Astrocyte of the cerebellum (primary cell): Measurements from ENCODE around the gene AGBL4.

Source experiments
- DNase-seq: peaks from one replicate; pipeline ENCODE4 v3.0.0-alpha.2; 2011; ENCODE audit warnings: low read depth
- H3K4me3 ChIP-seq: 2 replicates; pipeline ENCODE4 v1.5.1; 2011; ENCODE audit warnings: mild to moderate bottlenecking, low read depth, low read length, moderate library complexity
- in situ Hi-C: cut with HindIII; loops from 2 replicates; pipeline ENCODE4 v1.10.0; 2017; ENCODE audit warnings: low sequenced_read_pairs
- TF ChIP-seq, protein P1 (sequence below): IDR thresholded peaks from 2 replicates; pipeline ENCODE4 v1.5.1; 2012; ENCODE audit warnings: low read length, low read depth, moderate library complexity, mild to moderate bottlenecking; ENCODE audit errors: missing control alignments

AGBL4 gene

DNA sequence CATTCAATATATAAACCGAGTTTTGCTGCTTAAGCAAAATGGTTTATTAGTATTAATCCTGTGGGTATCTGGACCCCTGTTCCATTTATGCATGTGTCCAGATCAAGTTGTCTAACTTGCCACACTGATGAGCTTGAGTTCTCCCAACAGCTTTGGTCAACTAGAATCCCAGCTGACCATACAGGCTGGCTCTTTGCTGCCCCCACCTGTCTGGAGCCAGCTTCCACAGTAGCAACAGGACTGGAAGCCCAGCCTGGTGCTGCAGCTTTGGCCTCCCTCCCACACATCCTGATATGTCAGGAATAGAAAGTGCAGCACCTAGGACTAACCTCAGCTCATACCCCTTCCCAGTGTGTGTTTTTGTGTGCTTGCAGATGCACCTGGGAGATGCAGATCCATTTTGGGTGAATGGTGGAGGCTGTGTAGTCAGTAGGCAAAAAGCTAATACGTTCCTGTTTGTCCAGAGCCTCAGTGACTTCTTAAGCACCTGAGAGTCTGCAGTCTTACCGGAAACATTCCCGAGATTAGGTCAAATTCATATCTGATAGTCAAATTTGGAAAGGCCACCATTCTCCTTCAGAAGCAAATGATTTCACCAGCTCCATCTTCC is 1206.1 kb downstream of the AGBL4 start:
- TF ChIP-seq, protein P1, sequence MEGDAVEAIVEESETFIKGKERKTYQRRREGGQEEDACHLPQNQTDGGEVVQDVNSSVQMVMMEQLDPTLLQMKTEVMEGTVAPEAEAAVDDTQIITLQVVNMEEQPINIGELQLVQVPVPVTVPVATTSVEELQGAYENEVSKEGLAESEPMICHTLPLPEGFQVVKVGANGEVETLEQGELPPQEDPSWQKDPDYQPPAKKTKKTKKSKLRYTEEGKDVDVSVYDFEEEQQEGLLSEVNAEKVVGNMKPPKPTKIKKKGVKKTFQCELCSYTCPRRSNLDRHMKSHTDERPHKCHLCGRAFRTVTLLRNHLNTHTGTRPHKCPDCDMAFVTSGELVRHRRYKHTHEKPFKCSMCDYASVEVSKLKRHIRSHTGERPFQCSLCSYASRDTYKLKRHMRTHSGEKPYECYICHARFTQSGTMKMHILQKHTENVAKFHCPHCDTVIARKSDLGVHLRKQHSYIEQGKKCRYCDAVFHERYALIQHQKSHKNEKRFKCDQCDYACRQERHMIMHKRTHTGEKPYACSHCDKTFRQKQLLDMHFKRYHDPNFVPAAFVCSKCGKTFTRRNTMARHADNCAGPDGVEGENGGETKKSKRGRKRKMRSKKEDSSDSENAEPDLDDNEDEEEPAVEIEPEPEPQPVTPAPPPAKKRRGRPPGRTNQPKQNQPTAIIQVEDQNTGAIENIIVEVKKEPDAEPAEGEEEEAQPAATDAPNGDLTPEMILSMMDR = peak; percentile 97
- in situ Hi-C loops = no loop called here
- peak; percentile 34 for DNase-seq

GRCh38 chr1:48810740-48811139 is 1213.0 kb downstream of the AGBL4 start:
- DNase-seq = no peak
- in situ Hi-C loops = no loop called here
- TF ChIP-seq, protein P1 = no peak
- no peak overlapping the region for H3K4me3 ChIP-seq

More for the DNA sequence above, 1206.1 kb downstream of the AGBL4 start:
- no peak overlapping the region for H3K4me3 ChIP-seq

DNA sequence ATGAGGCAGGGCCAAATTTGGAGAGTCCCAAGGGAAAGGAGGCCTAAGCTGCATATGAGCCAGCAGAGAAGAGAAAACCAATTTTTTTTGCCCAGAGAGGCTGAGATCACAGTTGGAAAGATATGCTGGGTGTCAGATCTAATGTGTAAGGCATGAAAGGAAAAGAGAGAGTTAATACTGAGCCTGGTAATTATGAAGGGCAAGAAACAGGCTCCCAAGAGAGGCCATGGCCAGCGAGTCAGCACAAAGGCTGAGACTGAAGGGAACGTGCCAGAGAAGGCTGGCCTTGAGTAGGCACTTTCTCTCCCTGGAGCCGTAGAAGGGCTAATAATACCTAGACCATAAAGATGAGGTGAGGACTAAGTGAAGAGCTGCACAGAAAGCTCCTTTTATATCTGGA is 1215.3 kb downstream of the AGBL4 start:
- in situ Hi-C loops = no loop called here
- TF ChIP-seq, protein P1 = no peak
- no peak for DNase-seq
- H3K4me3 ChIP-seq = no peak overlapping the region

- in situ Hi-C loops = no loop called here
- TF ChIP-seq, protein P1 = no peak
- H3K4me3 ChIP-seq = no peak overlapping the region
- no peak for DNase-seq
These were observed 1216.0 kb downstream of the AGBL4 start for GRCh38 chr1:48807554-48808260.

DNA sequence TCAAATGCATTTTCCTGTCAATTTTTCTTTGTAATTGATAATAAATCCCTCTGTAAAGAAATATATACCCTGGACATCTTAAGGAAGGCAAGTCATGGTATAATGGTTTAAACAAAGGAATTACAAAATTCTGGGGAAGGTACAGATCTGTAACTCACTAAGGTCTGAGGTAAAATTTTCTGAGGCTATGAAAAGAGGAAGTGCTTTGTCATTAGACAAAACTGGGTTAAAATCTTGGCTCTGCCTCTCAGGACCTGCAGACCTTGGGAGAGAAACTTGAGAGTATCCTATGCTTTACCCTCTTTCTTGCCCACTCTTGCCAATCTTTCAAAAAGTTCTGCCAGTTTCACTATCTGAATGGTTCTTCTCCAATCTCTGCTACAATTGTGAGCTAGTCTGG is 1220.3 kb downstream of the AGBL4 start:
- no peak for DNase-seq
- in situ Hi-C loops = no loop called here
- no peak overlapping the region for H3K4me3 ChIP-seq
- TF ChIP-seq, protein P1 = no peak

GRCh38 chr1:48794816-48795215 is 1228.9 kb downstream of the AGBL4 start:
- no peak overlapping the region for H3K4me3 ChIP-seq
- in situ Hi-C loops = loop anchor here (5.0 kb wide), 1 partner anchor 98 kb away; no protein-coding TSS in a partner anchor
- TF ChIP-seq, protein P1 = no peak
- DNase-seq = no peak
